ENCODE data around the gene U2AF1L4.
"Not testable (repeated sequence)": the region's sequence is repeated elsewhere in the genome, so short reads cannot be mapped to it uniquely, and the experiment has no call there.

The U2AF1L4 gene

GRCh38 chr19:35775298-35776101 is 30.3 kb upstream of the U2AF1L4 start, which contains the start of gene ARHGAP33:
TSS of gene ARHGAP33 (plus strand) at chr19:35775564. CDS start at chr19:35775659, 95 bp downstream.
- in situ Hi-C loops (cut with HindIII; ENCODE audit: low sequenced_read_pairs) = no loop called here
- TF ChIP-seq CTCF (IDR thresholded peaks at IDR 0.05; ENCODE audit: low read depth, low read length, missing control alignments) = no peak
- peak within 1 kb of the TSS; percentile 66 for H3K4me3 ChIP-seq (ENCODE audit: low read depth, low read length)
- peak; percentile 93 for DNase-seq (ENCODE audit: low read depth)

- in situ Hi-C loops (cut with HindIII; ENCODE audit: low sequenced_read_pairs) = no loop called here
- no peak for TF ChIP-seq CTCF (IDR thresholded peaks at IDR 0.05; ENCODE audit: low read depth, low read length, missing control alignments)
- peak overlapping the region; percentile 25 for H3K4me3 ChIP-seq (ENCODE audit: low read depth, low read length)
- no peak for DNase-seq (ENCODE audit: low read depth)
Measured at GRCh38 chr19:35775046-35775297, 29.8 kb upstream of the U2AF1L4 start.

GRCh38 chr19:35774274-35775045 is 29.2 kb upstream of the U2AF1L4 start:
- in situ Hi-C loops (cut with HindIII; ENCODE audit: low sequenced_read_pairs) = no loop called here
- H3K4me3 ChIP-seq (ENCODE audit: low read depth, low read length) = peak overlapping the region; percentile 25
- TF ChIP-seq CTCF (IDR thresholded peaks at IDR 0.05; ENCODE audit: low read depth, low read length, missing control alignments) = no peak
- no peak for DNase-seq (ENCODE audit: low read depth)

- H3K4me3 ChIP-seq (ENCODE audit: low read depth, low read length) = no peak overlapping the region
- no peak for DNase-seq (ENCODE audit: low read depth)
- in situ Hi-C loops (cut with HindIII; ENCODE audit: low sequenced_read_pairs) = no loop called here
- TF ChIP-seq CTCF (IDR thresholded peaks at IDR 0.05; ENCODE audit: low read depth, low read length, missing control alignments) = no peak
Measured at GRCh38 chr19:35773020-35773806, 28.0 kb upstream of the U2AF1L4 start.

GRCh38 chr19:35772362-35772761 is 27.1 kb upstream of the U2AF1L4 start:
- DNase-seq (ENCODE audit: low read depth); in situ Hi-C loops (cut with HindIII; ENCODE audit: low sequenced_read_pairs); H3K4me3 ChIP-seq (ENCODE audit: low read depth, low read length): not testable (repeated sequence)

- DNase-seq (ENCODE audit: low read depth) = no peak
- no peak overlapping the region for H3K4me3 ChIP-seq (ENCODE audit: low read depth, low read length)
- in situ Hi-C loops (cut with HindIII; ENCODE audit: low sequenced_read_pairs) = no loop called here
- no peak for TF ChIP-seq CTCF (IDR thresholded peaks at IDR 0.05; ENCODE audit: low read depth, low read length, missing control alignments)
Measured at GRCh38 chr19:35768082-35768421, 22.8 kb upstream of the U2AF1L4 start.
